Upper lobe of left lung (tissue), 4 donors: ENCODE measurements around the gene CCL22.

Experiments
- CTCF ChIP-seq, 6 experiments: fragments of 450-650 bp in 4 of 6; fragments of 200-600 bp in 2 of 6; sonication (generic) in 2 of 6; IDR thresholded peaks; one replicate each; pipeline ENCODE4 v1.5.1; 2016 to 2019; ENCODE audit warnings: antibody characterized with exemption in 6 of 6
- EP300 ChIP-seq, 4 donors: sonication (generic); formaldehyde crosslinking; IDR thresholded peaks; one replicate each; pipeline ENCODE4 v1.5.1; 2017; ENCODE audit warnings: antibody characterized with exemption in 4 of 4, control low read depth in 2 of 4

- TF ChIP-seq CTCF (IDR thresholded peaks at IDR 0.05) (no peak), EP300 (IDR thresholded peaks at IDR 0.05) (no peak)
Measured at GRCh38 chr16:57406881-57407280, 48.3 kb downstream of the CCL22 start.
